SK-N-MC (cell line): Measurements from ENCODE around the gene RDH11.
"Not testable (repeated sequence)": the region's sequence is repeated elsewhere in the genome, so short reads cannot be mapped to it uniquely, and the experiment has no call there.

ENCODE experiments used
- DNase-seq: peaks from one replicate; pipeline ENCODE4 v3.0.0-alpha.2; 2011; ENCODE audit warnings: low read depth, low spot score
- H3K27ac ChIP-seq: fragments of 200-600 bp; sonication (generic); 2 replicates; pipeline ENCODE4 v1.5.1; 2016; ENCODE audit warnings: mixed run types
- H3K36me3 ChIP-seq: fragments of 200-600 bp; sonication (generic); 2 replicates; pipeline ENCODE4 v1.6.1; 2017; ENCODE audit warnings: antibody characterized with exemption, low read length, mixed read lengths; ENCODE audit not compliant: insufficient read depth
- H3K4me3 ChIP-seq: fragments of 200-600 bp; sonication (generic); 2 replicates; pipeline ENCODE4 v1.5.1; 2016
- H3K9ac ChIP-seq: fragments of 200-600 bp; sonication (generic); 2 replicates; pipeline ENCODE4 v1.8.0; 2017; ENCODE audit warnings: mixed run types, mixed read lengths; ENCODE audit not compliant: insufficient read length
- H3K9me3 ChIP-seq: fragments of 200-600 bp; sonication (generic); 2 replicates; pipeline ENCODE4 v1.6.1; 2017; ENCODE audit warnings: low read depth, mild to moderate bottlenecking, antibody characterized with exemption, low read length, moderate library complexity, mixed read lengths
- EZH2 ChIP-seq: fragments of 200-600 bp; sonication (generic); IDR thresholded peaks from one replicate; pipeline ENCODE4 v1.6.1; 2017; ENCODE audit warnings: antibody characterized with exemption
- FOXP2 ChIP-seq: optimal IDR thresholded peaks from 2 replicates; pipeline ENCODE3; 2011; ENCODE audit warnings: mild to moderate bottlenecking, moderate library complexity; ENCODE audit not compliant: insufficient read depth; ENCODE audit errors: extremely low read length, control extremely low read depth
- POLR2AphosphoS5 ChIP-seq: IDR thresholded peaks from 2 replicates; pipeline ENCODE4 v1.6.1; 2012; ENCODE audit warnings: mild to moderate bottlenecking, low read depth, low read length, borderline replicate concordance

RDH11 gene

GRCh38 chr14:67728258-67728657, 32.7 kb upstream of the RDH11 start:
- Histone ChIP-seq H3K9ac (no peak overlapping the region), H3K4me3 (no peak overlapping the region), H3K36me3 (no peaks in the 10 kb centered on the region), H3K9me3 (no peaks in the 10 kb centered on the region), H3K27ac (no peak overlapping the region)
- no peak for DNase-seq
- TF ChIP-seq FOXP2 (no peak), EZH2 (no peak), POLR2AphosphoS5 (no peak)

DNA sequence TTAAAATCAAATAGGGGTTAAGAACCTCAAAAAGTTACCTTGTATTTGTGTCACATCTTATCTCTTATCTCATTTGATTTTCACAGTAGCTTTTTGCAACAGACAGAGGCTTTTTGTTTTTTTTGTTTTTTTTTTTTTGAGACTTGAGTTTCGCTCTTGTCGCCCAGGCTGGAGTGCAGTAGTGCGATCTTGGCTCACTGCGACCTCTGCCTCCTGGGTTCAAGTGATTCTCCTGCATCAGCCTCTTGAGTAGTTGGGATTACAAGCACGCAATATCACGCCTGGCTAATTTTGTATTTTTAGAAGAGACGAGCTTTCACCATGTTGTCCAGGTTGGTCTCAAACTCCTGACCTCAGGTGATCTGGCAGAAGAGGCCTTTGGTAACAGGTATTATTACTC, 31.8 kb upstream of the RDH11 start:
- Histone ChIP-seq H3K9ac (no peak overlapping the region), H3K9me3 (no peaks in the 10 kb centered on the region), H3K36me3 (no peaks in the 10 kb centered on the region), H3K4me3 (no peak overlapping the region), H3K27ac (no peak overlapping the region)
- DNase-seq: no peak
- TF ChIP-seq POLR2AphosphoS5: no peak
- no peak for TF ChIP-seq EZH2
- no peak for TF ChIP-seq FOXP2

DNA sequence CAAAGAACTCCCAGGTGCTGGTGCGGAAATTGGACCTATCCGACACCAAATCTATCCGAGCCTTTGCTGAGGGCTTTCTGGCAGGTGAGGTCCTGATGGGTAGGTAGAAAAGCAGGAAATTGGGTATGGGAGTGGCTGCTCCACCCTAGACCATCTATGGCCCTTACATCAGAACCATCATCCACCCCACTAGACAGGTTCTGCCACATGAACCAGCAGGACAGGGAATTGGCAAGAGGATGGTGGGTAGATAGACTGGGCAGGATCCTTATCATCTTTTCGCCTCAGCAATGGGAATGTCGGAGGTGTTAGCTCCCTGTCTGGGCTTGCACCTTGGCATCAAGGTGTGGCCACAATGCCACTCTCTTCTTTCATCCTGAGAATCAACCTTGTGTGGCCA, 29.6 kb upstream of the RDH11 start:
- H3K9ac ChIP-seq: no peak overlapping the region
- no peak for DNase-seq
- TF ChIP-seq POLR2AphosphoS5: no peak
- TF ChIP-seq FOXP2: no peak
- no peak for TF ChIP-seq EZH2

DNA sequence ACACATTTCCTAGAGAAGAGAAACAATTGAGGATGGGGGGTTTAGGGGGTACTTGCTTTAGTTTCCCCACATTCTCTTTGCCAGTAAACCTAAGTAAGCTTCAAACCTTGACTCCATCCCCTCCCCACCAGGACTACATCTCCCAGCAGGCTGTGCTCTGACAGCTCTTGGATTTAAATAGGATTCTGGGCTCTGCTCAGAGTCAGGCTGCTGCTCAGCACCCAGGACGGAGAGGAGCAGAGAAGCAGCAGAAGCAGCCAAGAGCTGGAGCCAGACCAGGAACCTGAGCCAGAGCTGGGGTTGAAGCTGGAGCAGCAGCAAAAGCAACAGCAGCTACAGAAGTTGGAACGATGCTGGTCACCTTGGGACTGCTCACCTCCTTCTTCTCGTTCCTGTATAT, 26.7 kb upstream of the RDH11 start:
- DNase-seq: no peak
- H3K9me3 ChIP-seq: no peaks in the 10 kb centered on the region
- peak overlapping the region; percentile 36; the same call in 1 of the 2 replicates for H3K4me3 ChIP-seq
- no peak overlapping the region for H3K9ac ChIP-seq
- H3K36me3 ChIP-seq: no peaks in the 10 kb centered on the region
- no peak overlapping the region for H3K27ac ChIP-seq
- TF ChIP-seq FOXP2: no peak
- TF ChIP-seq POLR2AphosphoS5: no peak
- no peak for TF ChIP-seq EZH2

More for the DNA sequence above, 29.6 kb upstream of the RDH11 start:
- Histone ChIP-seq H3K36me3 (no peaks in the 10 kb centered on the region), H3K9me3 (no peaks in the 10 kb centered on the region), H3K27ac (no peak overlapping the region), H3K4me3 (no peak overlapping the region)

- no peak overlapping the region for H3K4me3 ChIP-seq
- no peak overlapping the region for H3K9ac ChIP-seq
- no peak for TF ChIP-seq FOXP2
- no peak for TF ChIP-seq POLR2AphosphoS5
- no peak for TF ChIP-seq EZH2
- H3K9me3 ChIP-seq: no peaks in the 10 kb centered on the region
- no peaks in the 10 kb centered on the region for H3K36me3 ChIP-seq
- no peak overlapping the region for H3K27ac ChIP-seq
- DNase-seq: no peak
Measured at GRCh38 chr14:67721875-67722274, 26.3 kb upstream of the RDH11 start.

DNA sequence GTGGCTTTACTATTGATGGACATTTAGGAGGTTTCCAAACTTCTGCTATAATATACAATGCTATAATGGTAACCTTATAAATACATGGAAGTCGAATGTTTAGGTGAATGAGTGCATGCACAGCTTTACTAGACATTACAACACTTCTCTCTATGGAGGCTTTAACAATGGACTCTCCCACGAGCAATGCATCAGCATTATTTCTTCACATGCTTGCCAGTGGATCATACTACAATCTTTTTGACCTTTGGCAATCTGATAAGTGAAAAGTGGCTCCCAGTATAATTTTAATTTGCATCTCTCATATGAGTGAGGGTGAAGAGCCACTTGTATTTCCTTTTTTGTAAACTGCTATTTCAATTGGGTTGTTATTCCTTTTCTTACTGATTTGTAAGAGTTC, 24.3 kb upstream of the RDH11 start:
- no peak for DNase-seq
- no peak overlapping the region for H3K4me3 ChIP-seq
- H3K9me3 ChIP-seq: no peaks in the 10 kb centered on the region
- H3K36me3 ChIP-seq: no peaks in the 10 kb centered on the region
- no peak overlapping the region for H3K9ac ChIP-seq
- TF ChIP-seq POLR2AphosphoS5 (no peak), FOXP2 (no peak), EZH2 (no peak)
- H3K27ac ChIP-seq: no peak overlapping the region

DNA sequence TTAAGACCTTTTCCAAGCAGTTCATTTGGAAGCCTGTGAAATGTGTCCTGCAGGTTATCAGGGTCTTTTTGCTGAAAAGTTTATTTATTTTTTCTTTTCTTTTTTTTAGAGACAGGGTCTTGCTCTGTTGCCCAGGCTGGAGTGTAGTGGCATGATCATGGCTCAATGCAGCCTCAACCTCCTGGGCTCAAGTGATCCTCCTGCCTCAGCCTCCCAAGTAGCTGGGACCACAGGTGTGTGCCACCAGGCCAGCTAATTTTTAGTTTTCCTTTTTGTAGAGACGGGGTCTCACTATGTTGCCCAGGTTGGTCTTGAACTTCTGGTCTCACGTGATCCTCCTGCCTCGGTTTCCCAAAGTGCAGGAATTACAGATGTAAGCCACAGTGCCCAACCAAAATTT, 23.8 kb upstream of the RDH11 start:
- not testable (repeated sequence) for H3K9me3 ChIP-seq, H3K36me3 ChIP-seq, DNase-seq, H3K27ac ChIP-seq, H3K4me3 ChIP-seq, H3K9ac ChIP-seq

DNA sequence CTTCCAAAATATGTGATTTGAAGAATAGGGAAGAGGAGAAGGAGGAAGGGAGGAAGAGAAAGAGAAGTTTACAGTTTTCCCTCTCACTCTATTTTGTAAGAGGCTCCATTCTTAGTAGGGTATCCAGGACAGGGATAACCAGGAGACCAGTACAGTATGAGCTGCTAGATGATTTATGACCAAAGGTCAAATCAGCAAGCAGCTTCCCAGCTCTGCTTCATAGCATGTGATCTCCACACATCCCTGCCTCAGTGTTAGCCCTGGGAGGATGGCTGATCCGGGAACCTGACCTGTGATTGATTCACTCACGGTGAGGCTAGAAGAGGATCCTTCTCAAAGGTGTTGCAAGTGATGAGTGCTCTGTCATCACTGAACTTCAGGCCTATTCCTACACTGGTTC, 22.7 kb upstream of the RDH11 start:
- no peak overlapping the region for H3K9ac ChIP-seq
- no peaks in the 10 kb centered on the region for H3K9me3 ChIP-seq
- DNase-seq: no peak
- no peaks in the 10 kb centered on the region for H3K36me3 ChIP-seq
- no peak overlapping the region for H3K4me3 ChIP-seq
- no peak for TF ChIP-seq FOXP2
- TF ChIP-seq POLR2AphosphoS5: no peak
- no peak for TF ChIP-seq EZH2
- no peak overlapping the region for H3K27ac ChIP-seq

- Histone ChIP-seq H3K4me3 (no peak overlapping the region), H3K27ac (no peak overlapping the region), H3K36me3 (no peaks in the 10 kb centered on the region), H3K9me3 (no peaks in the 10 kb centered on the region), H3K9ac (no peak overlapping the region)
- TF ChIP-seq FOXP2: no peak
- no peak for TF ChIP-seq POLR2AphosphoS5
- TF ChIP-seq EZH2: no peak
- no peak for DNase-seq
Measured at GRCh38 chr14:67717048-67717447, 21.5 kb upstream of the RDH11 start.
